Adrenal gland (tissue), 12 donors: Measurements from ENCODE around the gene DGKH. TPM values are rescaled to one million over a fixed set of nuclear protein-coding genes. Genes with fewer than 3 reads are reported as not detected.

ENCODE experiments used
- DNase-seq, 7 donors: peaks; one replicate each; pipeline ENCODE4 v3.0.0-alpha.2; 2019 to 2020
- H3K27ac ChIP-seq, 5 donors: fragments of 200-600 bp; sonication (generic) in 4 of 5; 1 replicate in 3 of 5; 2 replicates in 2 of 5; pipeline versions ENCODE4 v1.5.1 to v1.8.0; 2016 to 2020; ENCODE audit warnings: mild to moderate bottlenecking in 1 of 5
- H3K27me3 ChIP-seq: fragments of 200-600 bp; 2 replicates; pipeline ENCODE4 v1.8.0; 2021
- H3K36me3 ChIP-seq, 2 donors: fragments of 200-600 bp; replicated peaks in 1 of 2; 1 replicate in 1 of 2; 2 replicates in 1 of 2; pipeline versions ENCODE4 v1.5.1 to v1.8.0; 2018 to 2022
- H3K4me1 ChIP-seq, 2 donors: fragments of 200-600 bp; replicated peaks in 1 of 2; 1 replicate in 1 of 2; 2 replicates in 1 of 2; pipeline versions ENCODE4 v1.5.1 to v1.8.0; 2018 to 2021
- H3K4me3 ChIP-seq, 4 donors: fragments of 200-600 bp; sonication (generic) in 3 of 4; one replicate each; pipeline ENCODE4 v1.5.1; 2016 to 2018
- H3K9me3 ChIP-seq, 3 donors: fragments of 200-600 bp; sonication (generic) in 1 of 3; replicated peaks in 1 of 3; 1 replicate in 2 of 3; 2 replicates in 1 of 3; pipeline versions ENCODE4 v1.5.1 to v1.8.0; 2016 to 2021
- POLR2A ChIP-seq, 2 donors: fragments of 450-650 bp; IDR thresholded peaks; one replicate each; pipeline ENCODE4 v1.6.1; 2017; ENCODE audit warnings: antibody characterized with exemption in 2 of 2, mild to moderate bottlenecking in 2 of 2, moderate library complexity in 1 of 2
- WGBS, 4 donors: extraction: QIAGEN DNeasy Blood & Tissue Kit in 2 of 4; methylation state at CpG; one replicate each; pipeline versions ENCODE4 v1.1.5 to v1.1.7; 2013 to 2017; 5-methylcytosine and 5-hydroxymethylcytosine counted together
- intact Hi-C, 2 donors: fragments of 100-400 bp; cut with DNase I; formaldehyde crosslinking; loops; one replicate each; pipeline versions ENCODE4 v1.14.1 to v1.15.0; 2022 to 2023
- polyA plus RNA-seq, 3 donors: library from polyadenylated mRNA; stranded (reverse); fragments of 200-250 nt in 2 of 3; fragments of 350-450 nt in 1 of 3; fragmentation: Illumina TruSeq in 1 of 3; extraction: RNeasy Lipid Tissue Mini Kit (QIAGEN cat#74804) in 1 of 3; gene quantifications; one replicate each; pipeline ENCODE4 v1.2.3, GENCODE V29; 2013 to 2014
- total RNA-seq, 9 donors: library from RNA; depleted of rRNA in 4 of 9; stranded (reverse); fragments of >200 nt in 4 of 9; fragments of 120-200 nt in 1 of 9; fragmentation: NEBNext Ultra II Directional in 1 of 9; extraction: Animal tissue kit (Norgen Biotek cat#: 25700) in 1 of 9; gene quantifications; one replicate each; pipeline versions ENCODE4 v1.1.0 to v1.2.4, GENCODE V29; 2013 to 2023
- TF ChIP-seq, protein P1 (sequence below), 6 experiments: fragments of 450-650 bp in 4 of 6; fragments of 200-600 bp in 2 of 6; sonication (generic) in 1 of 6; IDR thresholded peaks; 1 replicate in 5 of 6; 2 replicates in 1 of 6; pipeline versions ENCODE4 v1.5.1 to v1.8.0; 2016 to 2021; ENCODE audit warnings: antibody characterized with exemption in 6 of 6, mild to moderate bottlenecking in 2 of 6, moderate library complexity in 1 of 6
- donor health status: healthy with polysubstance abuse.
- donor health status: Bipolar disorder and iron deficiency.
- donor health status: DM: yes; HTN: yes; CAD: no.
- donor health status: DM: no; HTN: no; CAD: no.
- donor health status: DM: no; HTN: no; CAD: no.
- donor health status: DM: yes; HTN: yes; CAD: no.

DGKH gene
- total and polyA plus RNA-seq, 12 donors = 0.81 to 7.1 (median 3.6) TPM

- Histone ChIP-seq H3K27me3 (no peaks in the 10 kb centered on the region), H3K36me3 (no peaks in the 10 kb centered on the region), H3K4me1 (no peaks in the 10 kb centered on the region), H3K4me3 (no peak overlapping the region), H3K9me3 (no peaks in the 10 kb centered on the region), H3K27ac (no peak overlapping the region)
- TF ChIP-seq, protein P1, sequence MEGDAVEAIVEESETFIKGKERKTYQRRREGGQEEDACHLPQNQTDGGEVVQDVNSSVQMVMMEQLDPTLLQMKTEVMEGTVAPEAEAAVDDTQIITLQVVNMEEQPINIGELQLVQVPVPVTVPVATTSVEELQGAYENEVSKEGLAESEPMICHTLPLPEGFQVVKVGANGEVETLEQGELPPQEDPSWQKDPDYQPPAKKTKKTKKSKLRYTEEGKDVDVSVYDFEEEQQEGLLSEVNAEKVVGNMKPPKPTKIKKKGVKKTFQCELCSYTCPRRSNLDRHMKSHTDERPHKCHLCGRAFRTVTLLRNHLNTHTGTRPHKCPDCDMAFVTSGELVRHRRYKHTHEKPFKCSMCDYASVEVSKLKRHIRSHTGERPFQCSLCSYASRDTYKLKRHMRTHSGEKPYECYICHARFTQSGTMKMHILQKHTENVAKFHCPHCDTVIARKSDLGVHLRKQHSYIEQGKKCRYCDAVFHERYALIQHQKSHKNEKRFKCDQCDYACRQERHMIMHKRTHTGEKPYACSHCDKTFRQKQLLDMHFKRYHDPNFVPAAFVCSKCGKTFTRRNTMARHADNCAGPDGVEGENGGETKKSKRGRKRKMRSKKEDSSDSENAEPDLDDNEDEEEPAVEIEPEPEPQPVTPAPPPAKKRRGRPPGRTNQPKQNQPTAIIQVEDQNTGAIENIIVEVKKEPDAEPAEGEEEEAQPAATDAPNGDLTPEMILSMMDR (IDR thresholded peaks at IDR 0.05) = no peak
- no peak for TF ChIP-seq POLR2A (IDR thresholded peaks at IDR 0.05)
- intact Hi-C loops = no loop called here
- no peak for DNase-seq
These were observed 21.2 kb upstream of the DGKH start for GRCh38 chr13:42027286-42027685.

GRCh38 chr13:42028113-42028799 lies 20.2 kb upstream of the DGKH start:
- Histone ChIP-seq H3K27ac (no peak overlapping the region), H3K4me1 (no peaks in the 10 kb centered on the region), H3K27me3 (no peaks in the 10 kb centered on the region), H3K4me3 (no peak overlapping the region), H3K9me3 (no peaks in the 10 kb centered on the region), H3K36me3 (no peaks in the 10 kb centered on the region)
- intact Hi-C loops = no loop called here
- no peak for DNase-seq
- WGBS, 4 donors = 43 to 68% (median 60%) methylated on average over 3 of the region's 3 CpGs
- no peak for TF ChIP-seq POLR2A (IDR thresholded peaks at IDR 0.05)
- TF ChIP-seq, protein P1 (IDR thresholded peaks at IDR 0.05) = no peak

DNA sequence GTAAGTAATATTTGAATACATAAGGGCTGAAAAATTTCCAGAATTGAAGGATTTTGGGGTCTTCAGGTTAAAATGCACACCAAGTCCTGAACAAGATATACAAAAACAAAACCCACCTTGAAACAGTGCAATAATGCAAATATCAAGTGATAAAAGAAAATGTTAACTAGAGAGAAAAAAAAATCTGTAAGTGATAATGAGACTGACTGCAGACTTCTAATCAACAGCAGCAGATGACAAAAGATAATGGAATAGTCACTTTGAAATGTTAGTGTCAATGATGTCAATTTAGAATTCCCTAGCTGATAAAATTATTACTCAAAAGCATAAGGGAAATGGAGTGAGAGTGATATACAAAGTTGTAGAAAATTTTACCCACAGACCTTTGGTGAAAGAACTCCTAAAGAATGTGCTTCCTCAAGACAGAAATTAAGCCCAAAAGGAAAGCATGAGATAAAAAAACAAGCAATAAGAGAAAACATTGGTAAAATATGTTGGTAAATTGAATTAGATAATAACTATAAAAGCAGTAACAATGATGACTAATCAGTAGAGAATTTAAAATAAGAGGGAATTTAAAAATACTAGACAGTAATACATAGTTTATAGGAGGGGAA lies 12.4 kb upstream of the DGKH start:
- H3K4me1 ChIP-seq = peaks cover 0 to 5% of the 10 kb centered on the region in 2 donors
- no peaks in the 10 kb centered on the region for H3K9me3 ChIP-seq
- no peaks in the 10 kb centered on the region for H3K27me3 ChIP-seq
- intact Hi-C loops = no loop called here
- no peak overlapping the region for H3K4me3 ChIP-seq
- no peaks in the 10 kb centered on the region for H3K36me3 ChIP-seq
- TF ChIP-seq, protein P1 (IDR thresholded peaks at IDR 0.05) = no peak
- no peak for TF ChIP-seq POLR2A (IDR thresholded peaks at IDR 0.05)
- DNase-seq = no peak
- H3K27ac ChIP-seq = no peak overlapping the region

- no peaks in the 10 kb centered on the region for H3K27me3 ChIP-seq
- no peak for DNase-seq
- intact Hi-C loops = no loop called here
- H3K27ac ChIP-seq = no peak overlapping the region
- no peak overlapping the region for H3K4me3 ChIP-seq
- no peaks in the 10 kb centered on the region for H3K9me3 ChIP-seq
- no peaks in the 10 kb centered on the region for H3K36me3 ChIP-seq
- WGBS, 4 donors = 90 to 97% (median 93%) methylated on average over 3 of the region's 3 CpGs
- no peak for TF ChIP-seq POLR2A (IDR thresholded peaks at IDR 0.05)
- TF ChIP-seq, protein P1 (IDR thresholded peaks at IDR 0.05) = no peak
- H3K4me1 ChIP-seq = peaks cover 0 to 10% of the 10 kb centered on the region in 2 donors
These were observed 11.7 kb upstream of the DGKH start for GRCh38 chr13:42036711-42037110.
